IMR-90 (cell line): ENCODE measurements around the gene ZBTB45. TPM values are rescaled to one million over a fixed set of nuclear protein-coding genes. Genes with fewer than 3 reads are reported as not detected.

Experiments
- ATAC-seq: fragments of 200-7000 bp; cut with Tn5 transposase; 2 replicates; pipeline ENCODE4 v1.9.1; 2020; ENCODE audit warnings: low read depth, mild to moderate bottlenecking, moderate library complexity
- BruUV-seq: library from RNA; stranded (reverse); fragments of 400-500 nt; replicated peaks from 2 replicates; lab custom pipeline; 2021; lab: Mats Ljungman, UMichigan
- CTCF ChIA-PET: fragments of 300-600 bp; formaldehyde crosslinking; extraction: SDS; loops from one replicate; lab custom pipeline; 2021; ENCODE audit warnings: antibody characterized with exemption; lab: Yijun Ruan, JAX
- POLR2A ChIA-PET: fragments of 300-600 bp; sonication (Branson Sonifier 250); formaldehyde crosslinking; loops from one replicate; lab custom pipeline; 2022; ENCODE audit warnings: antibody characterized with exemption; ENCODE audit not compliant: unreplicated experiment; lab: Charles Lee
- DNase-seq: peaks from one replicate; pipeline ENCODE4 v3.0.0; 2013
- H2AFZ ChIP-seq: replicated peaks from 2 replicates; pipeline ENCODE3; 2013; ENCODE audit warnings: low read length, mild to moderate bottlenecking; ENCODE audit not compliant: poor library complexity
- H2AK5ac ChIP-seq: 2 replicates; pipeline ENCODE4 v1.6.1; 2013; ENCODE audit warnings: low read depth, low read length, inconsistent platforms
- H2AK9ac ChIP-seq: replicated peaks from 2 replicates; pipeline ENCODE3; 2013; ENCODE audit warnings: mild to moderate bottlenecking, low read depth, low read length, moderate library complexity; ENCODE audit not compliant: poor library complexity
- H2BK120ac ChIP-seq: 2 replicates; pipeline ENCODE4 v1.6.1; 2013; ENCODE audit warnings: low read depth, low read length, inconsistent platforms
- H2BK15ac ChIP-seq: 3 replicates; pipeline ENCODE4 v1.6.1; 2013; ENCODE audit warnings: low read depth, low read length, inconsistent platforms
- H2BK20ac ChIP-seq: 2 replicates; pipeline ENCODE4 v1.6.1; 2013; ENCODE audit warnings: low read depth, mild to moderate bottlenecking, inconsistent platforms, low read length, moderate library complexity
- H2BK5ac ChIP-seq: 2 replicates; pipeline ENCODE4 v1.6.1; 2013; ENCODE audit warnings: mild to moderate bottlenecking, low read depth, low read length, inconsistent platforms; ENCODE audit not compliant: poor library complexity, severe bottlenecking
- H3K14ac ChIP-seq: replicated peaks from 2 replicates; pipeline ENCODE4 v1.6.1; 2013; ENCODE audit warnings: low read depth, low read length, inconsistent platforms
- H3K18ac ChIP-seq: 2 replicates; pipeline ENCODE4 v1.6.1; 2013; ENCODE audit warnings: low read depth, low read length, control low read depth
- H3K23ac ChIP-seq: 2 replicates; pipeline ENCODE4 v1.6.1; 2013; ENCODE audit warnings: low read depth, low read length, inconsistent platforms
- H3K27ac ChIP-seq: 2 replicates; pipeline ENCODE4 v1.5.1; 2013; ENCODE audit warnings: mild to moderate bottlenecking, control low read depth, low read length; ENCODE audit not compliant: insufficient read depth
- H3K27me3 ChIP-seq: 2 replicates; pipeline ENCODE4 v1.6.1; 2013; ENCODE audit warnings: low read length; ENCODE audit not compliant: control insufficient read depth, insufficient read depth
- H3K36me3 ChIP-seq: 2 replicates; pipeline ENCODE4 v1.6.1; 2013; ENCODE audit warnings: low read length, mixed read lengths; ENCODE audit not compliant: control insufficient read depth, insufficient read depth
- H3K4ac ChIP-seq: 2 replicates; pipeline ENCODE4 v1.6.1; 2013; ENCODE audit warnings: low read depth, low read length, inconsistent platforms
- H3K4me1 ChIP-seq: 2 replicates; pipeline ENCODE4 v1.6.1; 2013; ENCODE audit warnings: low read length, mixed read lengths; ENCODE audit not compliant: control insufficient read depth, insufficient read depth
- H3K4me2 ChIP-seq: 2 replicates; pipeline ENCODE4 v1.6.1; 2013; ENCODE audit warnings: low read depth, mild to moderate bottlenecking, control low read depth, low read length, moderate library complexity
- H3K4me3 ChIP-seq: 2 replicates; pipeline ENCODE4 v1.5.1; 2013; ENCODE audit warnings: low read depth, mild to moderate bottlenecking, control low read depth, low read length, moderate library complexity; ENCODE audit not compliant: insufficient read depth
- H3K56ac ChIP-seq: 2 replicates; pipeline ENCODE4 v1.6.1; 2013; ENCODE audit warnings: low read length, inconsistent platforms; ENCODE audit not compliant: insufficient read depth; ENCODE audit errors: extremely low read depth
- H3K79me1 ChIP-seq, 2 experiments: 2 replicates each; pipeline ENCODE4 v1.6.1; 2013; ENCODE audit warnings: low read length in 2 of 2, inconsistent platforms in 1 of 2, low read depth in 1 of 2
- H3K9ac ChIP-seq: 2 replicates; pipeline ENCODE4 v1.6.1; 2013; ENCODE audit warnings: low read depth, low read length, control low read depth
- H3K9me1 ChIP-seq: 2 replicates; pipeline ENCODE4 v1.6.1; 2013; ENCODE audit warnings: low read length, inconsistent platforms; ENCODE audit not compliant: insufficient read depth
- H3K9me3 ChIP-seq: 2 replicates; pipeline ENCODE4 v1.6.1; 2013; ENCODE audit warnings: low read length; ENCODE audit not compliant: control insufficient read depth, insufficient read depth
- H4K20me1 ChIP-seq: 2 replicates; pipeline ENCODE4 v1.6.1; 2013; ENCODE audit warnings: low read length, inconsistent platforms; ENCODE audit not compliant: insufficient read depth
- H4K5ac ChIP-seq: 2 replicates; pipeline ENCODE4 v1.6.1; 2013; ENCODE audit warnings: mild to moderate bottlenecking, low read depth, low read length, control low read depth
- H4K8ac ChIP-seq, 2 experiments: 2 replicates each; pipeline ENCODE4 v1.6.1; 2013; ENCODE audit warnings: low read depth in 2 of 2, low read length in 2 of 2, control low read depth in 1 of 2, inconsistent platforms in 1 of 2
- H4K91ac ChIP-seq: 2 replicates; pipeline ENCODE4 v1.6.1; 2013; ENCODE audit warnings: low read depth, low read length, inconsistent platforms; ENCODE audit not compliant: insufficient read depth
- BHLHE40 ChIP-seq: fragments of 150-350 bp; IDR thresholded peaks from 2 replicates; pipeline ENCODE4 v1.6.1; 2016; ENCODE audit warnings: mild to moderate bottlenecking, low read depth, low read length
- CEBPB ChIP-seq: IDR thresholded peaks from 2 replicates; pipeline ENCODE4 v1.6.1; 2012; ENCODE audit warnings: low read depth, low read length, improper control_type of control experiment
- MAZ ChIP-seq: IDR thresholded peaks from 2 replicates; pipeline ENCODE4 v1.6.1; 2012; ENCODE audit warnings: low read depth, mild to moderate bottlenecking, low read length, improper control_type of control experiment, moderate library complexity, borderline replicate concordance
- MXI1 ChIP-seq: IDR thresholded peaks from 2 replicates; pipeline ENCODE4 v1.6.1; 2012; ENCODE audit warnings: low read depth, mild to moderate bottlenecking, low read length, moderate library complexity, borderline replicate concordance
- NFE2L2 ChIP-seq: fragments of 150-350 bp; IDR thresholded peaks from 2 replicates; pipeline ENCODE4 v1.6.1; 2016; ENCODE audit warnings: low read depth, mild to moderate bottlenecking, low read length
- RCOR1 ChIP-seq: IDR thresholded peaks from 2 replicates; pipeline ENCODE4 v1.6.1; 2012; ENCODE audit warnings: mild to moderate bottlenecking, low read length, improper control_type of control experiment; ENCODE audit not compliant: insufficient replicate concordance
- RFX5 ChIP-seq: IDR thresholded peaks from 2 replicates; pipeline ENCODE4 v1.8.0; 2012; ENCODE audit warnings: low read depth, mild to moderate bottlenecking, low read length, moderate library complexity
- SMC3 ChIP-seq: fragments of 150-350 bp; IDR thresholded peaks from 2 replicates; pipeline ENCODE4 v1.6.1; 2016; ENCODE audit warnings: low read depth, mild to moderate bottlenecking, antibody characterized with exemption, low read length, moderate library complexity
- WGBS, 2 experiments: methylation state at CpG; one replicate each; pipeline versions ENCODE4 v1.1.5 to v1.1.7; 2013; ENCODE audit warnings: missing lambda C conversion rate in 2 of 2; ENCODE audit not compliant: insufficient read length in 1 of 2; ENCODE audit errors: extremely low coverage in 2 of 2; 5-methylcytosine and 5-hydroxymethylcytosine counted together
- dilution Hi-C: fragments of 300-500 bp; cut with HindIII; formaldehyde crosslinking; loops from one replicate; pipeline ENCODE4 v1.14.3; 2018; ENCODE audit warnings: low sequenced_read_pairs; ENCODE audit not compliant: unreplicated experiment
- in situ Hi-C: fragments of 300-500 bp; cut with MboI; formaldehyde crosslinking; loops from 3 replicates; pipeline ENCODE4 v1.14.3; 2019; ENCODE audit warnings: low sequenced_read_pairs, inconsistent platforms, mixed read lengths
- intact Hi-C: fragments of 100-400 bp; cut with micrococcal nuclease; formaldehyde crosslinking; loops from 2 replicates; pipeline ENCODE4 v1.10.0; 2022
- polyA plus RNA-seq, 3 experiments: library from polyadenylated mRNA; depleted of rRNA; stranded (reverse); fragments of >200 nt; gene quantifications; 2 replicates each; pipeline ENCODE4 v1.2.3, GENCODE V29; 2012; ENCODE audit warnings: low replicate concordance in 1 of 3
- total RNA-seq: library from RNA; depleted of rRNA; stranded (reverse); fragments of >200 nt; gene quantifications from 2 replicates; pipeline ENCODE4 v1.2.3, GENCODE V29; 2012
- TF ChIP-seq, protein P1 (sequence below): fragments of 150-350 bp; IDR thresholded peaks from 2 replicates; pipeline ENCODE4 v1.6.1; 2016; ENCODE audit warnings: low read depth, mild to moderate bottlenecking, low read length, moderate library complexity, borderline replicate concordance

The ZBTB45 gene
- total and polyA plus RNA-seq, 2 of the 4 experiments (the other 2 are of a cell fraction), result 1.4 to 9.7 TPM

GRCh38 chr19:58553799-58554493 is 34.3 kb upstream of the ZBTB45 start:
- Histone ChIP-seq H4K5ac (peak overlapping the region; percentile 68), H3K4ac (peak overlapping the region; percentile 95), H3K4me1 (peaks cover 17% of the 10 kb centered on the region), H3K56ac (peak overlapping the region; percentile 35), H4K8ac (peak overlapping the region; percentile 97 to 99), H3K79me1 (peaks cover 23 to 67% of the 10 kb centered on the region in 2 experiments), H2BK20ac (no peak overlapping the region), H2AK9ac (peak overlapping the region; percentile 100), H4K91ac (peak overlapping the region; percentile 91), H2BK15ac (no peak overlapping the region), H3K9me1 (peaks cover 14% of the 10 kb centered on the region), H3K4me3 (peak overlapping the region; percentile 55), H3K23ac (peak overlapping the region; percentile 86), H3K36me3 (peaks cover 50% of the 10 kb centered on the region), H2BK120ac (peak overlapping the region; percentile 8; the same call in 1 of the 2 replicates), H2AK5ac (peak overlapping the region; percentile 96), H3K18ac (no peak overlapping the region), H2BK5ac (peak overlapping the region; percentile 77), H3K14ac (peak overlapping the region; percentile 97), H3K9me3 (no peaks in the 10 kb centered on the region), H3K27ac (peak overlapping the region; percentile 80), H2AFZ (peak overlapping the region; percentile 96), H3K4me2 (peak overlapping the region; percentile 90), H3K9ac (peak overlapping the region; percentile 74), H4K20me1 (peaks cover 41% of the 10 kb centered on the region), H3K27me3 (no peaks in the 10 kb centered on the region)
- no TSS peak for BruUV-seq
- POLR2A ChIA-PET, result no interaction called here
- CTCF ChIA-PET, result no interaction called here
- no peak for TF ChIP-seq NFE2L2
- TF ChIP-seq BHLHE40, result no peak
- TF ChIP-seq CEBPB, result no peak
- TF ChIP-seq RCOR1, result no peak
- TF ChIP-seq, protein P1, sequence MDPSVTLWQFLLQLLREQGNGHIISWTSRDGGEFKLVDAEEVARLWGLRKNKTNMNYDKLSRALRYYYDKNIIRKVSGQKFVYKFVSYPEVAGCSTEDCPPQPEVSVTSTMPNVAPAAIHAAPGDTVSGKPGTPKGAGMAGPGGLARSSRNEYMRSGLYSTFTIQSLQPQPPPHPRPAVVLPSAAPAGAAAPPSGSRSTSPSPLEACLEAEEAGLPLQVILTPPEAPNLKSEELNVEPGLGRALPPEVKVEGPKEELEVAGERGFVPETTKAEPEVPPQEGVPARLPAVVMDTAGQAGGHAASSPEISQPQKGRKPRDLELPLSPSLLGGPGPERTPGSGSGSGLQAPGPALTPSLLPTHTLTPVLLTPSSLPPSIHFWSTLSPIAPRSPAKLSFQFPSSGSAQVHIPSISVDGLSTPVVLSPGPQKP, result no peak
- TF ChIP-seq MXI1, result no peak
- TF ChIP-seq RFX5, result no peak
- no peak for TF ChIP-seq SMC3
- TF ChIP-seq MAZ, result no peak
- ATAC-seq (no peak), DNase-seq (no peak)
- dilution Hi-C loops (no loop called here), intact Hi-C loops (no loop called here), in situ Hi-C loops (no loop called here)
- 45% methylated on average over 5 of the region's 18 CpGs; no CpG with 5 or more reads in 1 of the 2 experiments for WGBS, 2 experiments
